Keratinocyte (primary cell): ENCODE data around the gene ZC3H12D. TPM values are rescaled to one million over a fixed set of nuclear protein-coding genes. Genes with fewer than 3 reads are reported as not detected.

Experiments used
- DNase-seq: peaks from one replicate; pipeline ENCODE4 v3.0.0-alpha.2; 2011; ENCODE audit warnings: low read depth, missing footprints, low spot score
- FAIRE-seq: peaks from 2 replicates; lab custom pipeline; 2011; peaks lifted over from hg19 to GRCh38; lab: Jason Lieb, UNC
- H2AFZ ChIP-seq: 2 replicates; pipeline ENCODE4 v1.6.0; 2012; ENCODE audit warnings: low read length, control low read depth, inconsistent platforms; ENCODE audit not compliant: control insufficient read depth
- H3K27ac ChIP-seq: 2 replicates; pipeline ENCODE4 v1.5.1; 2011; ENCODE audit warnings: low read length; ENCODE audit not compliant: control insufficient read depth, insufficient read depth
- H3K27me3 ChIP-seq: 3 replicates; pipeline ENCODE4 v1.6.0; 2011; ENCODE audit warnings: low read length; ENCODE audit not compliant: control insufficient read depth, insufficient read depth; ENCODE audit errors: extremely low read depth
- H3K36me3 ChIP-seq, 2 experiments: 2 replicates in 1 of 2; 3 replicates in 1 of 2; pipeline ENCODE4 v1.5.1; 2011; ENCODE audit warnings: low read length in 2 of 2, mild to moderate bottlenecking in 1 of 2; ENCODE audit not compliant: control insufficient read depth in 2 of 2, insufficient read depth in 2 of 2; ENCODE audit errors: extremely low read depth in 1 of 2
- H3K4me1 ChIP-seq: 3 replicates; pipeline ENCODE4 v1.5.1; 2011; ENCODE audit warnings: low read length; ENCODE audit not compliant: control insufficient read depth, insufficient read depth; ENCODE audit errors: extremely low read depth
- H3K4me2 ChIP-seq: 3 replicates; pipeline ENCODE4 v1.6.0; 2011; ENCODE audit warnings: low read depth, low read length; ENCODE audit not compliant: control insufficient read depth, insufficient read depth; ENCODE audit errors: extremely low read depth
- H3K4me3 ChIP-seq, 3 experiments: fragments of 200-600 bp in 1 of 3; sonication (generic) in 1 of 3; 2 replicates in 2 of 3; 3 replicates in 1 of 3; pipeline ENCODE4 v1.5.1; 2011 to 2016; ENCODE audit warnings: low read length in 3 of 3, mild to moderate bottlenecking in 3 of 3, control low read depth in 2 of 3, inconsistent platforms in 1 of 3, low read depth in 1 of 3, mixed read lengths in 1 of 3, mixed run types in 1 of 3, moderate library complexity in 1 of 3; ENCODE audit not compliant: control insufficient read depth in 2 of 3, insufficient read depth in 2 of 3; ENCODE audit errors: extremely low read depth in 1 of 3
- H3K79me2 ChIP-seq: 2 replicates; pipeline ENCODE4 v1.6.0; 2012; ENCODE audit warnings: low read length; ENCODE audit not compliant: control insufficient read depth, insufficient read depth
- H3K9ac ChIP-seq: 3 replicates; pipeline ENCODE4 v1.6.0; 2011; ENCODE audit warnings: low read length; ENCODE audit not compliant: control insufficient read depth, insufficient read depth; ENCODE audit errors: extremely low read depth
- H3K9me1 ChIP-seq: 3 replicates; pipeline ENCODE4 v1.6.0; 2011; ENCODE audit warnings: low read length; ENCODE audit not compliant: control insufficient read depth, insufficient read depth; ENCODE audit errors: extremely low read depth
- H3K9me3 ChIP-seq: 2 replicates; pipeline ENCODE4 v1.5.1; 2012; ENCODE audit warnings: low read depth, low read length; ENCODE audit not compliant: control insufficient read depth
- H4K20me1 ChIP-seq: 3 replicates; pipeline ENCODE4 v1.6.0; 2011; ENCODE audit warnings: low read length; ENCODE audit not compliant: control insufficient read depth, insufficient read depth; ENCODE audit errors: extremely low read depth
- CTCF ChIP-seq, 3 experiments: IDR thresholded peaks in 1 of 3; conservative IDR thresholded peaks in 1 of 3; optimal IDR thresholded peaks in 1 of 3; 2 replicates in 2 of 3; 3 replicates in 1 of 3; pipeline versions ENCODE3 to v1.5.1; 2011; ENCODE audit warnings: low read length in 3 of 3, mild to moderate bottlenecking in 3 of 3, moderate library complexity in 2 of 3, control low read depth in 1 of 3, inconsistent platforms in 1 of 3; ENCODE audit not compliant: insufficient read depth in 2 of 3; ENCODE audit errors: extremely low read depth in 1 of 3
- EZH2 ChIP-seq: IDR thresholded peaks from one replicate; pipeline ENCODE4 v1.6.1; 2012; ENCODE audit warnings: inconsistent platforms, mild to moderate bottlenecking, low read length, moderate library complexity
- dilution Hi-C: fragments of 300-500 bp; cut with MboI; formaldehyde crosslinking; loops from one replicate; pipeline ENCODE4 v1.7.0; 2020; ENCODE audit warnings: low sequenced_read_pairs; ENCODE audit not compliant: extremely low pct_ligation_motif_present
- polyA plus RNA-seq, 5 experiments: library from polyadenylated mRNA; depleted of rRNA in 3 of 5; stranded (reverse) in 3 of 5; stranded (forward) in 1 of 5; unstranded in 1 of 5; fragments of >200 nt; gene quantifications; 1 replicate in 1 of 5; 2 replicates in 3 of 5; 3 replicates in 1 of 5; pipeline versions ENCODE4 v1.2.1 to v1.2.3, GENCODE V29; 2011 to 2012; ENCODE audit warnings: missing spikeins in 2 of 5, low read depth in 1 of 5, low replicate concordance in 1 of 5

ZC3H12D gene
- polyA plus RNA-seq, 1 donor (not counting 4 experiments of a cell fraction or from before 2014, with no cell fraction given), result 0.04 TPM

DNA sequence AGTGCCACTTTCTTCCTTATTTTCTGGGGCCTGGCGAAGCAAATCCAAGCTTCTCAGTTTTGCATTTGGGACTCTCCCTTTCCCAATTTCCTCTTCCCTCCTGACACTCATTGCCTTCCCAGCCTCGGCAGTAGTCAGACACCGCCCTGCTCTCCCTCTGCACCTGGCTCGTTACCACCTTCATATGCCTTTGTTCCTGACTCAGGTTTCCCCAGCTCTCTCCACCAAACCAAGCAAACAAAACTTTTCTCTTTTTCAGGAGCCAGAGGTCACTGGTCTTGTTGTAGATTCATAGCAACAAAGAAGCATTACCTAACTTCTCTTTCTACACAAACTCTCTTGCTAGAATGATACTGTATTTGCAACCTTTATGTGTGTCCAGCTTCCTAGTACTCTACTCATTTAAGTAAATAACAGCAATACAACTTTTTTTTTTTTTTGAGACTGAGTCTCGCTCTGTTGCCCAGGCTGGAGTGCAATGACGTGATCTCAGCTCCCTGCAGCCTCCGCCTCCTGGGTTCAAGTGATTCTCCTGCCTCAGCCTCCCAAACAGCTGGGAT, 9.0 kb upstream of the ZC3H12D start:
- Histone ChIP-seq H3K9me3 (no peaks in the 10 kb centered on the region), H3K9ac (no peak overlapping the region), H2AFZ (no peak overlapping the region), H3K4me2 (no peak overlapping the region), H3K27ac (no peak overlapping the region), H4K20me1 (no peaks in the 10 kb centered on the region), H3K4me3 (no peak overlapping the region), H3K79me2 (no peaks in the 10 kb centered on the region), H3K27me3 (no peaks in the 10 kb centered on the region), H3K9me1 (no peaks in the 10 kb centered on the region), H3K4me1 (peaks cover 5% of the 10 kb centered on the region), H3K36me3 (no peaks in the 10 kb centered on the region)
- FAIRE-seq, result no peak
- dilution Hi-C loops, result no loop called here
- TF ChIP-seq CTCF (optimal IDR thresholded peaks at IDR 0.05 in 1 of 3, IDR thresholded peaks at IDR 0.05 in 1 of 3, conservative IDR thresholded peaks at IDR 0.05 in 1 of 3; ENCODE audit: extremely low read depth in 1 of 3, insufficient read depth in 2 of 3, low read length in 3 of 3) (no peak), EZH2 (no peak)
- no peak for DNase-seq

GRCh38 chr6:149492798-149493343, 8.1 kb upstream of the ZC3H12D start:
- no peak for FAIRE-seq
- no peak for TF ChIP-seq EZH2
- no peak for TF ChIP-seq CTCF (optimal IDR thresholded peaks at IDR 0.05 in 1 of 3, IDR thresholded peaks at IDR 0.05 in 1 of 3, conservative IDR thresholded peaks at IDR 0.05 in 1 of 3; ENCODE audit: extremely low read depth in 1 of 3, insufficient read depth in 2 of 3, low read length in 3 of 3)
- no peak overlapping the region for H2AFZ ChIP-seq

More at GRCh38 chr6:149492798-149493343, 8.1 kb upstream of the ZC3H12D start:
- Histone ChIP-seq H4K20me1 (no peaks in the 10 kb centered on the region), H3K4me3 (no peak overlapping the region), H3K9ac (no peak overlapping the region), H3K27me3 (no peaks in the 10 kb centered on the region), H3K4me1 (peaks cover 2% of the 10 kb centered on the region), H3K36me3 (no peaks in the 10 kb centered on the region), H3K27ac (no peak overlapping the region), H3K79me2 (no peaks in the 10 kb centered on the region), H3K9me1 (no peaks in the 10 kb centered on the region), H3K9me3 (no peaks in the 10 kb centered on the region), H3K4me2 (no peak overlapping the region)
- no peak for DNase-seq
- dilution Hi-C loops, result no loop called here
